Measurements from ENCODE around the gene EBF4. TPM values are rescaled to one million over a fixed set of nuclear protein-coding genes. Genes with fewer than 3 reads are reported as not detected.

The EBF4 gene
- polyA plus RNA-seq, 1 donor from 2014 or later: 13.2 TPM

- no peaks in the 10 kb centered on the region for H3K36me3 ChIP-seq (ENCODE audit: insufficient read depth, low read length)
- no peak for TF ChIP-seq SMC3 (conservative IDR thresholded peaks at IDR 0.05; ENCODE audit: poor library complexity)
- no peak for TF ChIP-seq CTCF (IDR thresholded peaks at IDR 0.05; ENCODE audit: poor library complexity, severe bottlenecking)
- no peak for TF ChIP-seq POLR2AphosphoS5 (IDR thresholded peaks at IDR 0.05)
- TF ChIP-seq RAD21 (conservative IDR thresholded peaks at IDR 0.05): no peak
- no peak for TF ChIP-seq EP300 (conservative IDR thresholded peaks at IDR 0.05; ENCODE audit: poor library complexity, severe bottlenecking)
- TF ChIP-seq, protein P1, sequence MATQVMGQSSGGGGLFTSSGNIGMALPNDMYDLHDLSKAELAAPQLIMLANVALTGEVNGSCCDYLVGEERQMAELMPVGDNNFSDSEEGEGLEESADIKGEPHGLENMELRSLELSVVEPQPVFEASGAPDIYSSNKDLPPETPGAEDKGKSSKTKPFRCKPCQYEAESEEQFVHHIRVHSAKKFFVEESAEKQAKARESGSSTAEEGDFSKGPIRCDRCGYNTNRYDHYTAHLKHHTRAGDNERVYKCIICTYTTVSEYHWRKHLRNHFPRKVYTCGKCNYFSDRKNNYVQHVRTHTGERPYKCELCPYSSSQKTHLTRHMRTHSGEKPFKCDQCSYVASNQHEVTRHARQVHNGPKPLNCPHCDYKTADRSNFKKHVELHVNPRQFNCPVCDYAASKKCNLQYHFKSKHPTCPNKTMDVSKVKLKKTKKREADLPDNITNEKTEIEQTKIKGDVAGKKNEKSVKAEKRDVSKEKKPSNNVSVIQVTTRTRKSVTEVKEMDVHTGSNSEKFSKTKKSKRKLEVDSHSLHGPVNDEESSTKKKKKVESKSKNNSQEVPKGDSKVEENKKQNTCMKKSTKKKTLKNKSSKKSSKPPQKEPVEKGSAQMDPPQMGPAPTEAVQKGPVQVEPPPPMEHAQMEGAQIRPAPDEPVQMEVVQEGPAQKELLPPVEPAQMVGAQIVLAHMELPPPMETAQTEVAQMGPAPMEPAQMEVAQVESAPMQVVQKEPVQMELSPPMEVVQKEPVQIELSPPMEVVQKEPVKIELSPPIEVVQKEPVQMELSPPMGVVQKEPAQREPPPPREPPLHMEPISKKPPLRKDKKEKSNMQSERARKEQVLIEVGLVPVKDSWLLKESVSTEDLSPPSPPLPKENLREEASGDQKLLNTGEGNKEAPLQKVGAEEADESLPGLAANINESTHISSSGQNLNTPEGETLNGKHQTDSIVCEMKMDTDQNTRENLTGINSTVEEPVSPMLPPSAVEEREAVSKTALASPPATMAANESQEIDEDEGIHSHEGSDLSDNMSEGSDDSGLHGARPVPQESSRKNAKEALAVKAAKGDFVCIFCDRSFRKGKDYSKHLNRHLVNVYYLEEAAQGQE (IDR thresholded peaks at IDR 0.05; ENCODE audit: borderline replicate concordance): no peak
- no peak for TF ChIP-seq MXI1 (conservative IDR thresholded peaks at IDR 0.05; ENCODE audit: poor library complexity, severe bottlenecking)
- H2AFZ ChIP-seq (ENCODE audit: low read depth, low read length): no peak overlapping the region
- H3K4me2 ChIP-seq (ENCODE audit: low read length): no peak overlapping the region
- H3K79me2 ChIP-seq (replicated peaks; ENCODE audit: insufficient read depth, low read length): no peaks in the 10 kb centered on the region
- H4K20me1 ChIP-seq (ENCODE audit: insufficient read depth): no peaks in the 10 kb centered on the region
- H3K27ac ChIP-seq (ENCODE audit: low read length): no peak overlapping the region
- H3K27me3 ChIP-seq (ENCODE audit: insufficient read depth, low read depth, low read length): peaks cover 74% of the 10 kb centered on the region
- H3F3A ChIP-seq (ENCODE audit: insufficient read depth, low read length, poor library complexity, severe bottlenecking): no peaks in the 10 kb centered on the region
- no peak overlapping the region for H3K9ac ChIP-seq (ENCODE audit: low read length)
- H3K9me3 ChIP-seq (ENCODE audit: low read length): no peaks in the 10 kb centered on the region
- no peak overlapping the region for H3K4me3 ChIP-seq (ENCODE audit: low read length)
- H3K9me2 ChIP-seq (ENCODE audit: insufficient read depth, low read length): no peaks in the 10 kb centered on the region
Measured at GRCh38 chr20:2749951-2750490, 57.4 kb downstream of the EBF4 start.

DNA sequence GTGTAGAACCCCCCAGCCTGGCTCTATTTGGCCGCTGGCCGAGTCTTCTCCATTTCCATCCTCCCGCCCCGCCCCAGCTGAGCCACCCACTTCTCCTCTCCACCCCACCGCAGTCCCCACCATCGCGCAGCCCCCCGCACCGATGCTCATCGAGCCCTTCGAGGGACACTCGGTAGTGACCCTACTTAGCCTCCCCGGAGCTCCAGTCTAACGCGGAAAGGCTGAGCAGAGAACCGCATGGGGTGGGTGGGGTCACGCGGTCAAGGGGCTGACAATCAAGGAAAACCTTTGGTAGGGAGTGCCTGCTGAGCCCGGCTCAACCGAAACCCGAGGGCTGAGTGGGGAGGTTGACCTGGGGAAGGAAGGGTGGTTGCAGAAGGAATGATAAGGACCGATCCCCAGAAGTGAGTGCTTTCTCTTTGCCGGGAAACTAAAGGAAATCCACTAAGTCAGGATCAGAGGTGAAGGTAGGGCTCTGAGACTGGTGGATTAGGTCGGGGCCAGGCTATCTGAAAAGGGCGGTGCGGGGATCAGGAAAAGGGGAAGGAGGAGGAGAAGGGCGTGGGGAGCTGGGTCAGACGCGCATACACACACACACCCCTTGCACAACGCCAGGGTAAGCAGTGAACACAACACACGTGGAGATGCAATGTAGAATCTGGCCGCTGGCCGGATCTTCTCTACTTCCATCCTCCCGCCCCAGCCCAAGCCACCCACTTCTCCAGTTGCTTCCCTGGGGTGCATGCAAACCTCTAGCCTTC is 58.1 kb downstream of the EBF4 start:
- H2AFZ ChIP-seq (ENCODE audit: low read depth, low read length): no peak overlapping the region
- no peak overlapping the region for H3K4me2 ChIP-seq (ENCODE audit: low read length)
- TF ChIP-seq SMC3 (conservative IDR thresholded peaks at IDR 0.05; ENCODE audit: poor library complexity): no peak
- peak; percentile 73 for TF ChIP-seq EZH2 (IDR thresholded peaks at IDR 0.05; ENCODE audit: borderline replicate concordance, insufficient read depth, low read length, poor library complexity, severe bottlenecking)
- TF ChIP-seq MXI1 (conservative IDR thresholded peaks at IDR 0.05; ENCODE audit: poor library complexity, severe bottlenecking): no peak

More for the DNA sequence above, 58.1 kb downstream of the EBF4 start:
- Histone ChIP-seq H3K9me3 (ENCODE audit: low read length) (no peaks in the 10 kb centered on the region), H3K4me3 (ENCODE audit: low read length) (no peak overlapping the region), H3K27ac (ENCODE audit: low read length) (no peak overlapping the region), H4K20me1 (ENCODE audit: insufficient read depth) (no peaks in the 10 kb centered on the region), H3K79me2 (replicated peaks; ENCODE audit: insufficient read depth, low read length) (no peaks in the 10 kb centered on the region), H3K9me2 (ENCODE audit: insufficient read depth, low read length) (no peaks in the 10 kb centered on the region), H3K9ac (ENCODE audit: low read length) (no peak overlapping the region), H3F3A (ENCODE audit: insufficient read depth, low read length, poor library complexity, severe bottlenecking) (no peaks in the 10 kb centered on the region), H3K27me3 (ENCODE audit: insufficient read depth, low read depth, low read length) (peaks cover 74% of the 10 kb centered on the region), H3K36me3 (ENCODE audit: insufficient read depth, low read length) (no peaks in the 10 kb centered on the region)

Data from neural cell (in vitro differentiated cells).